Liver (tissue), 9 donors: ENCODE data around the gene AS3MT. TPM values are rescaled to one million over a fixed set of nuclear protein-coding genes. Genes with fewer than 3 reads are reported as not detected.

Experiments used
- DNase-seq: peaks from one replicate; pipeline ENCODE4 v3.0.0-alpha.2; 2017; ENCODE audit warnings: low spot score
- H3K27ac ChIP-seq, 2 donors: one replicate each; pipeline ENCODE4 v1.7.0; 2013; ENCODE audit warnings: inconsistent platforms in 2 of 2, low read length in 2 of 2, control low read depth in 1 of 2, low read depth in 1 of 2, mild to moderate bottlenecking in 1 of 2
- H3K27me3 ChIP-seq, 4 donors: one replicate each; pipeline versions ENCODE4 v1.6.1 to v1.7.0; 2013; ENCODE audit warnings: low read length in 3 of 4, inconsistent platforms in 1 of 4, mild to moderate bottlenecking in 1 of 4, moderate library complexity in 1 of 4; ENCODE audit not compliant: control insufficient read depth in 4 of 4, insufficient read depth in 4 of 4
- H3K36me3 ChIP-seq, 4 donors: one replicate each; pipeline versions ENCODE4 v1.6.1 to v1.7.0; 2013; ENCODE audit warnings: low read length in 3 of 4, mild to moderate bottlenecking in 3 of 4, low read depth in 1 of 4, moderate library complexity in 1 of 4; ENCODE audit not compliant: control insufficient read depth in 4 of 4, insufficient read depth in 3 of 4
- H3K4me1 ChIP-seq, 4 donors: one replicate each; pipeline versions ENCODE4 v1.6.1 to v1.7.0; 2013; ENCODE audit warnings: low read length in 3 of 4, mild to moderate bottlenecking in 3 of 4, moderate library complexity in 1 of 4; ENCODE audit not compliant: control insufficient read depth in 4 of 4, insufficient read depth in 4 of 4
- H3K4me3 ChIP-seq, 3 donors: one replicate each; pipeline versions ENCODE4 v1.6.1 to v1.7.0; 2013; ENCODE audit warnings: low read length in 3 of 3, control low read depth in 1 of 3, low read depth in 1 of 3, mild to moderate bottlenecking in 1 of 3
- H3K9ac ChIP-seq, 2 donors: one replicate each; pipeline ENCODE4 v1.7.0; 2013; ENCODE audit warnings: low read length in 2 of 2, mild to moderate bottlenecking in 2 of 2, moderate library complexity in 2 of 2, control low read depth in 1 of 2, low read depth in 1 of 2
- H3K9me3 ChIP-seq, 4 donors: one replicate each; pipeline versions ENCODE4 v1.6.1 to v1.7.0; 2013; ENCODE audit warnings: low read length in 3 of 4; ENCODE audit not compliant: control insufficient read depth in 4 of 4
- ATF3 ChIP-seq: IDR thresholded peaks from 2 replicates; pipeline ENCODE4 v1.6.1; 2016; ENCODE audit warnings: antibody characterized with exemption
- CTCF ChIP-seq: fragments of 150-350 bp; IDR thresholded peaks from 2 replicates; pipeline ENCODE4 v1.5.1; 2017; ENCODE audit warnings: improper control_type of control experiment, low read depth, low read length; ENCODE audit not compliant: missing input control
- EGR1 ChIP-seq, 2 donors: IDR thresholded peaks; 2 replicates each; pipeline ENCODE4 v1.6.1; 2016 to 2018; ENCODE audit warnings: antibody characterized with exemption in 2 of 2, low read depth in 2 of 2
- FOXA1 ChIP-seq: IDR thresholded peaks from 2 replicates; pipeline ENCODE4 v1.6.1; 2016; ENCODE audit warnings: antibody characterized with exemption
- FOXA2 ChIP-seq: IDR thresholded peaks from 2 replicates; pipeline ENCODE4 v1.6.1; 2016; ENCODE audit warnings: antibody characterized with exemption
- GABPA ChIP-seq, 2 donors: IDR thresholded peaks in 1 of 2; conservative IDR thresholded peaks in 1 of 2; 2 replicates each; pipeline ENCODE4 v1.6.1; 2016; ENCODE audit warnings: antibody characterized with exemption in 2 of 2, mild to moderate bottlenecking in 1 of 2, moderate library complexity in 1 of 2
- HNF4G ChIP-seq: IDR thresholded peaks from 2 replicates; pipeline ENCODE4 v1.6.1; 2016; ENCODE audit warnings: antibody characterized with exemption
- MAX ChIP-seq: IDR thresholded peaks from 2 replicates; pipeline ENCODE4 v1.6.1; 2016; ENCODE audit warnings: antibody characterized with exemption
- NR2F2 ChIP-seq: IDR thresholded peaks from 2 replicates; pipeline ENCODE4 v1.6.1; 2016; ENCODE audit warnings: antibody characterized with exemption
- RAD21 ChIP-seq, 2 donors: IDR thresholded peaks; 2 replicates each; pipeline ENCODE4 v1.6.1; 2016; ENCODE audit warnings: antibody characterized with exemption in 2 of 2, mild to moderate bottlenecking in 2 of 2
- REST ChIP-seq: IDR thresholded peaks from 2 replicates; pipeline ENCODE4 v1.6.1; 2016; ENCODE audit warnings: antibody characterized with exemption, mild to moderate bottlenecking
- RXRA ChIP-seq, 2 donors: IDR thresholded peaks; 2 replicates each; pipeline ENCODE4 v1.6.1; 2017 to 2018; ENCODE audit warnings: antibody characterized with exemption in 2 of 2, mild to moderate bottlenecking in 1 of 2
- SP1 ChIP-seq: IDR thresholded peaks from 2 replicates; pipeline ENCODE4 v1.6.1; 2018; ENCODE audit warnings: antibody characterized with exemption, mild to moderate bottlenecking
- TAF1 ChIP-seq: conservative IDR thresholded peaks from 2 replicates; pipeline ENCODE4 v1.6.1; 2016; ENCODE audit warnings: antibody characterized with exemption, mild to moderate bottlenecking
- ZBTB33 ChIP-seq: IDR thresholded peaks from 2 replicates; pipeline ENCODE4 v1.6.1; 2016; ENCODE audit warnings: antibody characterized with exemption
- WGBS: extraction: QIAGEN DNeasy Blood & Tissue Kit; methylation state at CpG from one replicate; pipeline ENCODE4 v1.1.7; 2013; 5-methylcytosine and 5-hydroxymethylcytosine counted together
- polyA plus RNA-seq, 2 donors: library from polyadenylated mRNA; stranded (reverse) in 1 of 2; unstranded in 1 of 2; fragments of 200-250 nt in 1 of 2; fragments of >200 nt in 1 of 2; fragmentation: Nextera tagmentation in 1 of 2; extraction: Ambion mirVana in 1 of 2; gene quantifications; one replicate each; pipeline versions ENCODE4 v1.2.1 to v1.2.3, GENCODE V29; 2013 to 2015
- total RNA-seq, 2 donors: library from RNA; depleted of rRNA; stranded (reverse); fragments of >200 nt; gene quantifications; one replicate each; pipeline ENCODE4 v1.2.3, GENCODE V29; 2014
- donor health status: healthy.
- donor health status: healthy.
- donor health status: healthy.
- donor health status: healthy.
- donor health status: healthy.

AS3MT gene
- total and polyA plus RNA-seq, 4 donors, result 13.4 to 38.1 (median 16.2) TPM

GRCh38 chr10:102832248-102832647 is 37.0 kb upstream of the AS3MT start:
- Histone ChIP-seq H3K27me3 (no peaks in the 10 kb centered on the region), H3K9ac (no peak overlapping the region), H3K36me3 (no peaks in the 10 kb centered on the region), H3K4me3 (no peak overlapping the region), H3K9me3 (no peaks in the 10 kb centered on the region), H3K27ac (no peak overlapping the region), H3K4me1 (peaks cover 0 to 9% (median 6%) of the 10 kb centered on the region in 4 donors)
- DNase-seq, result no peak
- 91% methylated on average over 14 of the region's 14 CpGs for WGBS
- TF ChIP-seq RAD21 (IDR thresholded peaks at IDR 0.05), result no peak
- TF ChIP-seq SP1, result no peak
- no peak for TF ChIP-seq GABPA (IDR thresholded peaks at IDR 0.05 in 1 of 2, conservative IDR thresholded peaks at IDR 0.05 in 1 of 2)
- no peak for TF ChIP-seq FOXA1
- no peak for TF ChIP-seq REST
- TF ChIP-seq HNF4G, result no peak
- TF ChIP-seq TAF1, result no peak
- no peak for TF ChIP-seq ATF3
- TF ChIP-seq EGR1 (IDR thresholded peaks at IDR 0.05; ENCODE audit: low read depth in 2 of 2), result no peak
- TF ChIP-seq CTCF, result no peak
- TF ChIP-seq FOXA2, result no peak
- no peak for TF ChIP-seq MAX

- Histone ChIP-seq H3K4me3 (no peak overlapping the region), H3K27ac (no peak overlapping the region), H3K36me3 (no peaks in the 10 kb centered on the region), H3K9ac (no peak overlapping the region), H3K4me1 (peaks cover 0 to 9% (median 6%) of the 10 kb centered on the region in 4 donors), H3K27me3 (no peaks in the 10 kb centered on the region), H3K9me3 (no peaks in the 10 kb centered on the region)
- 92% methylated on average over 4 of the region's 4 CpGs for WGBS
- no peak for TF ChIP-seq GABPA (IDR thresholded peaks at IDR 0.05 in 1 of 2, conservative IDR thresholded peaks at IDR 0.05 in 1 of 2)
- no peak for TF ChIP-seq MAX
- no peak for TF ChIP-seq RXRA (IDR thresholded peaks at IDR 0.05)
- TF ChIP-seq SP1, result no peak
- TF ChIP-seq ZBTB33, result no peak
- TF ChIP-seq RAD21 (IDR thresholded peaks at IDR 0.05), result no peak
- TF ChIP-seq CTCF, result no peak
- TF ChIP-seq NR2F2, result no peak
- DNase-seq, result no peak
Measured at GRCh38 chr10:102832987-102833386, 36.3 kb upstream of the AS3MT start.
